Activated gamma-delta T cell (primary cell): ENCODE measurements around the gene GABRG3.
"Not testable (repeated sequence)": the region's sequence is repeated elsewhere in the genome, so short reads cannot be mapped to it uniquely, and the experiment has no call there.

Experiments
- DNase-seq: peaks from one replicate; lab custom pipeline; 2025; lab: John Stamatoyannopoulos, UW

GABRG3 gene

GRCh38 chr15:26996250-26996649 lies 25.3 kb downstream of the GABRG3 start:
- no peak for DNase-seq

GRCh38 chr15:27003003-27003402 lies 32.0 kb downstream of the GABRG3 start:
- DNase-seq = not testable (repeated sequence)

- not testable (repeated sequence) for DNase-seq
Measured at GRCh38 chr15:27004226-27004625, 33.2 kb downstream of the GABRG3 start.

DNA sequence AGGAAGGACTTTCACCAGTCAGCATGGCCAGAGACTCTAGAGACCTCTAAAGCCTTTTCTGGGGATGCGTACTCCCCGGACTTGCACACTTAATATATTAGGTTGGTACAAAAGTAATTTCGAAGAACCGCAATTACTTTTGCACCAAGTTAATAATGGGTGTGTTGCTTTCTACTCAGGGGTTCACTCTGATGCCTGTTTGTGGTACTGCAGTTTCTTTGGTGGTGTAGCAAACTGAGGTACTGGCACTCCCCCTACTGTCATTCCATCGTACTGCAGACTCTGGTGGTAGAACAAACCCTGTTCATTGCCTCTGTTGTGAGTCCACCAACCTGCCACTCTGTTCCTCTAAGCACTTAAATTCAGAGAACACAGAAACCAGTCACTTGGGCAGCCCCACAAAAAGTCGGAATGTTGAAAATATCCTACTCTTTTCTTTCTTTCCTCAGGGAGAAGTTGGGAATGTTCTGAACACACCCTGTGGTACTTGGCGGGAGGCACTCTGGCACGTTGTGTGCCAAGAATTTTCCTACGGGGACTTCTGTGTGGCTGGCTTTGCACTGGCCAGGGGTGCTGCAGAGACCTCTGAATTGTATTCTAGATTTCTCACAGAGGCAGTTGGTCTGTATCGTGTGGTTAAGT lies 46.3 kb downstream of the GABRG3 start:
- DNase-seq = no peak

DNA sequence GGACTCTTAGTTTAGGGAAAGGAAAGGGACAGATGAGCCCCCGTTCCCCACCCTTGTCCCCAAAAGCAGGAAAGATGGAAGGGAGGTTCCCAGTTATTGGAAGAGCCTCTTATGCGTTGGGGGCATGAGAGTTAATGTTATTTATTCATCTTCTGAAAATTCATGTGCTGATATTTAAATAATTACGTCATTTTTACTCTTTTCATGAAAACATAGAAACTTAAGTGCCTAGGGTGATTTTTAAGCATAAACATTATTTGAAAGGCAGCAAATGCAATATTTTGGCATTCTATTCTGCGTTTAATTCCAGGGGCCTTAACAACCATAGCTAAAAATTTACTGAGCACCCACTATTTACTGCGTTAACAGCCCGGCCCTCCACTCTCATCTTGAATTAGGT lies 48.7 kb downstream of the GABRG3 start:
- no peak for DNase-seq

DNA sequence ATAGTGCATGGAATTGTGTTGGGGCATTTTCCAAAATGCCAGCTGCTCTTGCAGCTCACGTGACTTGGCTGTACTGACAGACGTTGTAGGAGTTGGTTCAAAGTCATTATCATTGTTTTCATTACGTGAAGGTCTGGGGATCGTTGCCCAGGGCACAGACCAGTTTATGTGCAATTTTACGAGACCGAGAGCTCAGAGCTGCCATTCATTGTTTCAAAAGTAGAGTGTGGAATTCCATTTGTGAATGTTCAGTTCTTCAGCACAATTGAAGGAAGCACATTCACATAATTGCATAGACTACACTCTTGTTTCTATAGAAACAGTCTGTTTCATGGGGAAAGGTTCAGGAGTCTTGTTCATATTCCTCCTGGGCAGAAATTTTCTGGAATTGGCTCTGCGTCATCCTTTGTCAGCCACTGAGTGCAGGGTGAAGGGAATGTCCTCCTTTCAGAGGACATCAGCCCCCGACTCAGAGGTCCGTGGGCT lies 54.5 kb downstream of the GABRG3 start:
- no peak for DNase-seq

DNA sequence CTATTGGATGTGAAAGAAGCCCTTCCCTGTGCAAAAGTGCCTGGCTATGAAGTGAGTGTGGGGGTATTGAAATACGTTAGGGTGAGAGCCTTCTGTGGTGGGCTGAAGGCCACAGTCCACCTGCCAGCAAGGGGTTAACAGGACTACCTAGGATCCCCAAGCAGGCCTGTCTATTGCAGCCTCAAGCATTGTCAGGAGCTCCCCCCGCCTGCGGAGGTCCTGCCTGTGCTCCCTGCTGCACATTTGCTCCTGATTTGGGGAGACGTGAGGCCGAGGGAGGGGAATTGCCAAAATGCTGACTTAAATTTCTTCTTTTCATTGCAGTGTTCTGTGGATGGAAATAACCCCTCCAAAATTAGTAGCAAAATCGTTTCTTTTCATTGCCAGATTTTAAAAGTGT lies 56.2 kb downstream of the GABRG3 start:
- no peak for DNase-seq

DNA sequence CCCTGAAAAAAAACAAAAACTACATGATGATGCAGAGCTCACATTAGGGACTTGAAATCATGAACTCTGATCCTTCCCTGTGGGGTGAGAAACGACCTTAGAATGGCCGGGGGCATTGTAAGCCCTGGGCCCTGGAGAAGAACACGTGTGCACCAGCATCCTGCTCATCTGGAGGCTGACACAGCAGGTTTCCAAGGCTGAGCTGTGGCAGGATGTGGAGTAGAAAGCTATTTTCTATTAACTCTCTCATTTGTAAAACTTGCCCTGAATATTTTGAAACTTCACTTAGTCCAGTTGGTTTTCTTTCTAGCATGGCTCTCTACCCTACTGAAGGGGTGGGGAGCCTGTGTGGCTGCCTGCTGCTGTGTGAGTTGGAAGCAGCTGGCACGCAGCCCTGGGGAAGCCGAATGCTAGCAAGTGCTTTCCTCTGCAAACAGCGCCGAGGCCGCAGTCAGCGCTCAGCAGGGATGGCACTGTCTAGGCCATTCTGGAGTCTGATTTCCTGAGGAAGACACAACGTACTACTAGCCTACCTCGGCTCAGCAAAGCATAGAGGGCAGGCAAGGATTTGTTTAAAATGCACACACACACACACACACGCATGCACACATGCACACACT lies 58.0 kb downstream of the GABRG3 start:
- no peak for DNase-seq

DNA sequence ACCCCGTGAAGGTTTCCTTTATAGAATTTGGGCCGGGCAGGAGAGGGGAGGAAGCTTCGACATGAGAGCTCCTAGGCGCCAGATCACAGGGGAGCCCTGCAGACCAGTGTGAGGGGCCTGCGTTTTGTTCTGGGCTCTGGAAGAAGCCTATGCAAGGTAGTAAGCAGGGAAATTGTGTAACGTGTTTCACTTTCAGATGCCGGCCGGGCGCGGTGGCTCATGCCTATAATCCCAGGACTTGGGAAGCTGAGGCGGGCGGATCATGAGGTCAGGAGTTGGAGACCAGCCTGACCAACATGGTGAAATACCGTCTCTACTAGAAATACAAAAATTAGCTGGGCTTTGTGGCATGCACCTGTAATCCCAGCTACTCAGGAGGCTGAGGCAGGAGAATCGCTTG lies 65.2 kb downstream of the GABRG3 start:
- DNase-seq = no peak

- no peak for DNase-seq
Measured at GRCh38 chr15:27037501-27037900, 66.5 kb downstream of the GABRG3 start.

DNA sequence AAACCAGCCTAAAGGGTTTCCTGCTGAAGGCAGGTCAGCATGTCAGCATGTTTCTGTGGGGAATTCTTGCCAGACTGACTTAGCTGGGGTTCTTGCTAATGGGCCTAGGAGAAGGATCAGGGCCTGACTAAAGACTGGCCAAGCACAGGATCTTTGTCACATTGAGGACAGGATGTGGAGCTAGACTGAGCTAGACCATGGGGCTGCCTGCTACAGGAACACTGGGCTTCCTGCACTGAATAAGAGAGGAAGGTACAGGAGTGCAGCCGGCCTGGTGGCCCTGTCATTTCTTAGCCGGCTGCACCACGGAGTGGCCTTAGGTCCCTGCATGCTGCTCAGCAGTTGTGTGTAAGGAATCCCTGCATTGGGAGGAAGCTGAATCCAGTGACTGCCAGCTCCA lies 68.2 kb downstream of the GABRG3 start:
- DNase-seq = no peak

- DNase-seq = no peak
Measured at GRCh38 chr15:27042230-27042629, 71.2 kb downstream of the GABRG3 start.

DNA sequence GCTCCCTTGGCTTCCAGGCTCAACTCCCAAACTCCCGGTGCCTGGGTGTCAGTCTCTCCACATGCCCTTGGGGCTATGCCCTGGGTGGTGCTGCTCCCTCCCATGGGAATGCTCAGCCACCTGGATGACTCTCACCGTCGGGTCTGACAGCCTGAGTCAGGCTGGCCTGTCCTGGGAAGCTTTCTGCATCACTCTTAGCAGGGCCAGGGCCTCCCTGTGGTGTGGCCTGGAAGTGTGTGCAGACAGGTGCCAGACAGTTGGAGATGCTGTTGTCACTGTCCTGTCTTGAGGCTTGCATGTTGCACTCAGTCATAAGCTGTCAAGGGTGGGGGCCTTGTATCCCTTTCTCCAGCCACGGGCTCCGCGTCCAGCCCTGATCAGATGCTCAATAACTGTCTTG lies 71.7 kb downstream of the GABRG3 start:
- no peak for DNase-seq

DNA sequence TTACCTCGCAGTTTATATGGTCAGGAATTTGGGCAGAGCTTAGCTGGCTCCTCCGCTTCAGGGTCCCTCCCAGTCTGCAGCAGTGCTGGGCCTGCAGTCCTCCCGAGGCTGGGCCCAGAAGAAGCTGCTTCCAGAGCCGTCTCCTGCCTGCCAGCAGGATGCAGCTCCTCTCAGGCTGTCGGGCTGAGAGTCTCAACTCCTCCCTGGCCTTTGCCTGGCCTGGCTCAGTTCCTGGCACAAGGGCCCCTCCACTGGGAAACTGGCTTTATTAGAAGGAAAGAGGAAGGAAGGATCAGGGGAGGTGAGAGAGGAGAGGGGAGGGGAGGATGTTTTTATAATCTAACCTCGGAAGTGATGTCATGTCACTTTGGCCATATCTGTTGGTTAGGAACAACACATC lies 72.8 kb downstream of the GABRG3 start:
- DNase-seq = no peak

- no peak for DNase-seq
Measured at GRCh38 chr15:27045796-27046195, 74.8 kb downstream of the GABRG3 start.

DNA sequence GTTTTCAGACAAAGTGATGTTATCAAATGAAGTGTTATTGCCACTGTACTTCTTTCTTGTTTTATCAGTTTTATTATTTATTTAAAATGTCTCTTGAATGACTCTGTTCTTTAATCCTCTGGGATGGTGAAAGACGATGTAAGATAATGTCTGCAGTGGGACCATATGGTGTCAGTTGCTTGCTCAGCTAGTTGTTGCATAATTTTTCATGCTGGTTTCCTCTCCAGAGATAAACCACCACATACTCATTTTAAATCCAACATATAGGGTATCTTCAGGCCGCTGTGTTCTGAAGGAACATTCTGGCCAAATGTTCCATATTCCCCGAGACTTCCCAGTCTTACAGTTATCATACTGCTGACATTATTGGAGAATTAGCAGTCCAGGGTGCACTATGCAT lies 75.9 kb downstream of the GABRG3 start:
- DNase-seq = no peak

DNA sequence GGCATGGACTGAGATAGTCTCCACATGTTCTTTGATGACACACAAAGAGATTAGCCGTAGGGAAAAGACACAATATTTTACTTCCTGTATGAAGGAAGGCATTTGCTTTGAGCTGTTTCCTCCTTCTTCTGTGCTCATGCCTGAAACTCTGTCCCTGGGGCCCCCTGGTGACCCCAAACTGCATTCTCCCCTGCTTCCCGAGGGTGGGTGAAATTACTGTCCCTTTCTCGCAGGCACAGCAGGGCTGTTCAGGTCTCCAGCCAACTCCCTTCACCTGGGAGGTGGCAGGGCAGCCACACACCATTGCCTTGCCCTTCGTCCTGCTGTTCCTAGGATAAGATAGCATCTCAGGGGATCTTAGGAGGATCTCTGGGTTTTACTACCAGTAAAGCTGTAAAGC lies 79.2 kb downstream of the GABRG3 start:
- no peak for DNase-seq

- no peak for DNase-seq
Measured at GRCh38 chr15:27054426-27054825, 83.4 kb downstream of the GABRG3 start.

GRCh38 chr15:27057904-27058645 lies 87.1 kb downstream of the GABRG3 start:
- DNase-seq = no peak

DNA sequence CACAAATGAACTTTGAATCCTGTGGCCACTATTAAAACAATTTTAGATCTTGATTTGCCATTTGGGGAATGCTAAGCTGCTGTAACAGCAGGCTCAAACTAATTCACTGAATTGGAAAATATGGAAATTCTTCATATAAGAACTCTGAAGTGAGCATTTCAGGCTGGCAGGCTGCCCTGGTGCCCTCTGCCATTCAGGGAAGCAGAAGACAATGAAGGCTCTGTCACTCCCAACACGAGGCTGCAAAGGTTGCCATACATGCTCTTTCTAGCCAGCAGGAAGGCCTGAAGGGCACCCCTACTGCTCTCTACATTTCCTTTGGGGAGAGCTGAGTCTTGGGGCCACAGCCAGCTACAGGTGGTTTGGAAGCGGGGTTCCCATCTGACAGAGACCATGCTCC lies 88.0 kb downstream of the GABRG3 start:
- DNase-seq = no peak

DNA sequence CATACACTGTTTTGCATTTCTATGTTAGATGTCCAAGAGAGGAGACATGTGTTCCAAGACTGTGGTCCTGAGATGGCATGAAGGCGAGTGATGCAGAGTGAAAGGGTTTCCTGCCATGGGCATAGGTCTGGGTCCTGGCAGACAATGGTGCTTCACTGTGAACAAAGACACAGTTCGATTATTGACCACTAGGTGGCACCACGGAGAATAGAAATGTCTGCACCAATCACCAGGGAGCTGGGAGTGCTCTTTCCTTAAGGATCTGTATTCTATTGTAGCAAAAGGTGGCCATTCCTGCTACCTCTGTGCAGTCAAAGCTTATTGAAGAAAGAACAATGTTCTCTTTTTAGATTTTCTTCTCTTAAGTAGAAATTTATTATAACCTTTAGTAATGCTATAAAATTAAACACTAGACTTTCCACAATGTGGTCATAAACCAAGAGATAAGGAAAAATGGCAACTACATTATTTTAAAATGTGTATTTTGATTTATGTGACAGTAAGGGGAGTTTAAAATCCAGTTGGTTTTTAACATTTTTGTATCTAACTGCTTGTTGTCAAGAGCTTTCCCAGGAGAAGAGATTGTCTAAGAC lies 88.7 kb downstream of the GABRG3 start:
- DNase-seq = no peak

- DNase-seq = no peak
Measured at GRCh38 chr15:27061739-27062138, 90.8 kb downstream of the GABRG3 start.

DNA sequence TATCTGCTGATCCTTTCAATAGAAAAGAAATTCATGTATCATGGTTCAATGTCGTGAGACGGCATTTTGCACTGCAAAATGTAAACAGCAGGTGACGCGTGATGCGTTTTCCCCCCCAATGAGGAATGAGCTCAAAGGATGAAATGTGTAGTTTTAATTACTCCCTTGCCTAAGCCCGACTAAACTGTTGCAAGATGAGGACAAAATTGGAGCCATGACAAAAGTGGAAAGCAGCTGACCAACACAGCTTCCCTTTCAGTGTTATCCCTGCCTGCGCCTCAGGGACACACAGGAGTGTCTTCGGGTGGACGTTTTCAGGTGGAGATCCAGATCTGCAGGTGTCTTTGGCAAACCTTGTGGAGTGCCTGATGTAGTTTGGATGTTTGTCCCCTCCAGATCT lies 92.0 kb downstream of the GABRG3 start:
- no peak for DNase-seq
